Lung (tissue), 12 donors: Measurements from ENCODE around the gene TBCE. TPM values are rescaled to one million over a fixed set of nuclear protein-coding genes. Genes with fewer than 3 reads are reported as not detected.

Source experiments
- ATAC-seq: fragments of 200-7000 bp; cut with Tn5 transposase; one replicate; pipeline ENCODE4 v1.9.1; 2020; ENCODE audit warnings: moderate number of reproducible peaks; ENCODE audit not compliant: insufficient read depth, low FRiP score
- DNase-seq, 3 donors: peaks; one replicate each; pipeline ENCODE4 v3.0.0-alpha.2; 2013 to 2017
- H3K27ac ChIP-seq, 2 donors: one replicate each; pipeline ENCODE4 v1.5.1; 2013; ENCODE audit warnings: mild to moderate bottlenecking in 2 of 2, moderate library complexity in 2 of 2, control low read depth in 1 of 2, inconsistent platforms in 1 of 2, low read depth in 1 of 2, low read length in 1 of 2
- H3K27me3 ChIP-seq, 3 donors: one replicate each; pipeline ENCODE4 v1.5.1; 2013; ENCODE audit warnings: low read length in 2 of 3; ENCODE audit not compliant: control insufficient read depth in 3 of 3, insufficient read depth in 3 of 3
- H3K36me3 ChIP-seq, 4 donors: one replicate each; pipeline ENCODE4 v1.5.1; 2013; ENCODE audit warnings: low read length in 4 of 4, mild to moderate bottlenecking in 1 of 4, moderate library complexity in 1 of 4; ENCODE audit not compliant: control insufficient read depth in 4 of 4, insufficient read depth in 4 of 4
- H3K4me1 ChIP-seq, 5 donors: one replicate each; pipeline ENCODE4 v1.5.1; 2013; ENCODE audit warnings: low read length in 5 of 5, mild to moderate bottlenecking in 2 of 5, moderate library complexity in 1 of 5; ENCODE audit not compliant: control insufficient read depth in 5 of 5, insufficient read depth in 5 of 5
- H3K4me3 ChIP-seq: one replicate; pipeline ENCODE4 v1.5.1; 2013; ENCODE audit warnings: mild to moderate bottlenecking, control low read depth, moderate library complexity
- H3K9ac ChIP-seq, 2 donors: one replicate each; pipeline ENCODE4 v1.5.1; 2013; ENCODE audit warnings: low read length in 2 of 2, control low read depth in 1 of 2; ENCODE audit not compliant: insufficient read depth in 1 of 2
- H3K9me3 ChIP-seq, 4 donors: one replicate each; pipeline ENCODE4 v1.5.1; 2013; ENCODE audit warnings: low read length in 3 of 4, mild to moderate bottlenecking in 1 of 4, moderate library complexity in 1 of 4; ENCODE audit not compliant: control insufficient read depth in 4 of 4, insufficient read depth in 3 of 4
- CTCF ChIP-seq: IDR thresholded peaks from 2 replicates; pipeline ENCODE4 v1.5.1; 2012; ENCODE audit warnings: mild to moderate bottlenecking; ENCODE audit errors: control extremely low read depth, extremely low read depth
- WGBS, 2 donors: extraction: QIAGEN DNeasy Blood & Tissue Kit; methylation state at CpG; one replicate each; pipeline ENCODE4 v1.1.7; 2013; 5-methylcytosine and 5-hydroxymethylcytosine counted together
- polyA plus RNA-seq, 2 donors: library from polyadenylated mRNA; stranded (reverse); fragments of 200-250 nt; gene quantifications; one replicate each; pipeline ENCODE4 v1.2.1, GENCODE V29; 2013
- total RNA-seq, 2 donors: library from RNA; depleted of rRNA in 1 of 2; stranded (reverse); fragments of >200 nt in 1 of 2; gene quantifications; one replicate each; pipeline ENCODE4 v1.2.1, GENCODE V29; 2014 to 2021
- donor health status: control.
- donor health status: control.
- donor health status: Bipolar disorder and iron deficiency.
- donor health status: healthy.
- donor health status: DM: yes; HTN: yes; CAD: no.

TBCE gene
- total and polyA plus RNA-seq, 4 donors, result 16.4 to 39.2 (median 28.8) TPM

GRCh38 chr1:235404190-235404589 lies 37.0 kb downstream of the TBCE start:
- TF ChIP-seq CTCF, result no peak
- no peaks in the 10 kb centered on the region for H3K9me3 ChIP-seq
- H3K9ac ChIP-seq, result no peak overlapping the region
- peaks cover 0 to 10% (median 0%) of the 10 kb centered on the region in 4 donors for H3K36me3 ChIP-seq
- H3K27ac ChIP-seq, result no peak overlapping the region
- H3K27me3 ChIP-seq, result no peaks in the 10 kb centered on the region
- peaks cover 0 to 10% (median 0%) of the 10 kb centered on the region in 5 donors for H3K4me1 ChIP-seq
- H3K4me3 ChIP-seq, result no peak overlapping the region
- DNase-seq, result no peak
- ATAC-seq, result no peak
- 91 to 96% methylated on average over 5 of the region's 5 CpGs for WGBS, 2 donors

- no peak for TF ChIP-seq CTCF
- DNase-seq, result peak in 1 of 3 donors; percentile 29
Observed at GRCh38 chr1:235407419-235407818, 40.2 kb downstream of the TBCE start.

GRCh38 chr1:235408503-235408960 lies 41.3 kb downstream of the TBCE start:
- H3K36me3 ChIP-seq, result no peaks in the 10 kb centered on the region
- DNase-seq (no peak), ATAC-seq (no peak)
- no peak overlapping the region for H3K9ac ChIP-seq
- TF ChIP-seq CTCF, result no peak
- no peak overlapping the region for H3K4me3 ChIP-seq
- H3K27me3 ChIP-seq, result no peaks in the 10 kb centered on the region
- H3K27ac ChIP-seq, result no peak overlapping the region
- 71 to 82% methylated on average over 3 of the region's 3 CpGs for WGBS, 2 donors
- H3K9me3 ChIP-seq, result no peaks in the 10 kb centered on the region
- H3K4me1 ChIP-seq, result peaks cover 0 to 8% (median 0%) of the 10 kb centered on the region in 5 donors

More at GRCh38 chr1:235407419-235407818, 40.2 kb downstream of the TBCE start:
- no peak overlapping the region for H3K9ac ChIP-seq
- H3K4me3 ChIP-seq, result no peak overlapping the region
- ATAC-seq, result no peak
- H3K9me3 ChIP-seq, result no peaks in the 10 kb centered on the region
- WGBS, 2 donors, result 65 to 89% methylated on average over 5 of the region's 5 CpGs
- no peak overlapping the region for H3K27ac ChIP-seq
- H3K27me3 ChIP-seq, result no peaks in the 10 kb centered on the region
- peaks cover 0 to 5% (median 0%) of the 10 kb centered on the region in 4 donors for H3K36me3 ChIP-seq
- H3K4me1 ChIP-seq, result peaks cover 0 to 8% (median 0%) of the 10 kb centered on the region in 5 donors
